ENCODE data around the gene DNAH10.

Gene DNAH10

GRCh38 chr12:123982269-123982668, 220.2 kb downstream of the DNAH10 start:
- DNase-seq, result no peak

DNA sequence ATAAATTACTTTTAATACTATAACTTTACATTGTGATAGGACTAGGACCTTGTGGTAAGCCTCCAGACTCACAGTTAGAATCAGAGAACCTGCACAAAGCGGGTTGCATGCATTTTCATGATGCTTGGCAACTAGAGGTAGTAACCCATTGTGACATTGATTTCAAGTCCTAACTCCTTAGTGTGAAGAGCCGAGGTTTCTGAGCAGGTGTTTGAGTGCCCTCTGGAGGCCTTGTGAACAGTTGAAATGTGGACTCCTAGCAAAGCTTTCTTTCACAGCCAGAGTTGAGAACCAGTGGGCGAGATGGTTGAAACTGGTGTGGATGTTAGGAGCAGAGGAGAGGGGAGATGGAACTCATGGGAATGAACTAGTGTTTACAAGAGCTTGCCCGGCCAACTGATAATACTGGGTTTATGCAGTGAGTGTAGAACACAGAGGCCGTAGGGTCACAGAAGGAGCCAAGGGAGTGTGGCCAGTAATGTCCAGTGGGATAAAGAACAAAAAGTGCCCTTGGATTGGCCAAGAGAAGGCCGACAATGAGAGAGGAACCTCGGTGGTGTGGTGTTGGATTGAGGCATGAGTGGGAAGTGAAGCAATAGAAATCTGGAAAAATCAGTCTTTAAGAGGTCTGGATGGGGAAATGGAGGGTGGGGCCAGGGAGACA, 221.9 kb downstream of the DNAH10 start:
- peak; percentile 70 for DNase-seq

DNA sequence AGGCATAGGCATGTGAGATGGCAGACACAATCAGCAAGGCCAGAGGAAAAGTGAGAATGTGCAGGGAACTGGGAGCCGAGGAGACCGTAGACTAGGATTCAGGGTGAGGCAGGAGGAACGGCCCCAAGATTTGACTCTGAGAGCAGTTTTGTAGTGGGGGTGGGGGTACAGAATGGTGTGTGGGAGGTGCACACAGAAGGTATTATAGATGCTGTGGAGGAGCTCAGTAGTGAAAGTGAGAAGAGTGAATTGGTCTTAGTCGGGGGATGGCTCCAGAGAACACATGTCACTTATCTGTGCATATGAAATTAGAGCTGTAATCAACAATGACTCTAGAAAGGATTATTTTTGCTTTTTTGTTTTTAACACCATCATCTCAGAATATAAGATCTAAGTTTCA, 222.8 kb downstream of the DNAH10 start:
- no peak for DNase-seq
